NCI-H2029 treated with DMSO at 0.1 percent for 48 hours (cell line): ENCODE results near the gene CLIC3.

Experiments
- DNase-seq: peaks from one replicate; lab custom pipeline; 2025; lab: John Stamatoyannopoulos, UW

Gene CLIC3

DNA sequence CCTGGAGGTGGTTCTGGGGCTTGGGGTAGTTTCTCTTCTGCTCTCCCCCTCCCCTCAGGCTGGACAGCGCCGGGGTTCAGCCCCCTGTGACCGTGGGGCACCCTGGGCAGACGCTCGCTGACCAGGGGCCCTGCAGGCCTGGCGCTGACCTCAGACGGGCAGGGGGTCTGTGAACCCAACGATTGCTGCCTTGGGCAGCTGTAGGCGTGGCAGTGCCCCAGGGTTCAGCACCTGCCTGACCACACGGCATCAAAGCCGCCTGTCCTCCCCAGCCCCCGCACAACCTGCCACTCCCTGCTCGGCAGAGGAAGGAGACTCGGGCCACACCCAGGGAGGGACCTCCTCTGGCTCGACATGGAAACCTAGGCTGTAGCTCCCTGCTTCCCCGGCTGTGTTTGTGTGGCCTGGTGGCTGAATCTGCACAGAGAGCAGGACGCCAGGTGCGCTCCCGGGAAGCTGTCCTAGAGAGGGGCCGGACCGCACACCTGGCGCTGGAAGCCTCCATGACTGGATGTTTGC, 32.1 kb downstream of the CLIC3 start:
- no peak for DNase-seq

DNA sequence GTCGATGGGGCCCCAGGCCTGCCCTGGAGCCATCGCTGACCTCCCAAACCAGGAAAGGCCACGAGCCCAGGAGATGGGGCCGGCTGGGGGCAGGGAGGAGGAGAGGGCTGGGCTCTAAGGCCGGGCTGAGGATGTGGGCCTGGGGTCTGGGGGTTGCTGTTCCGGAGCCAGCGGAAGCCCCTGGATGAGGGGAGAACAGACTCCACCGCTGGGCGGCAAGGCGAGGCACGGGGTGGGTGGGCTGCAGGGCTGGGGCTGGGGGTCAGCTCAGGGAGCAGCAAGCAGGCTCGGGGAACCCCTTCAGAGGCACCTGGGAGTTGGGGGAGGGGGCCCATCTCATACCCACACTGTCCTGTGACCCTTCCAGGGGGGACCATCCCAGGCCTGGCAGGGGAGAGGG, 32.6 kb downstream of the CLIC3 start:
- no peak for DNase-seq

GRCh38 chr9:136963341-136963740, 33.0 kb downstream of the CLIC3 start:
- DNase-seq = no peak

GRCh38 chr9:136962701-136963248, 33.6 kb downstream of the CLIC3 start:
- no peak for DNase-seq

DNA sequence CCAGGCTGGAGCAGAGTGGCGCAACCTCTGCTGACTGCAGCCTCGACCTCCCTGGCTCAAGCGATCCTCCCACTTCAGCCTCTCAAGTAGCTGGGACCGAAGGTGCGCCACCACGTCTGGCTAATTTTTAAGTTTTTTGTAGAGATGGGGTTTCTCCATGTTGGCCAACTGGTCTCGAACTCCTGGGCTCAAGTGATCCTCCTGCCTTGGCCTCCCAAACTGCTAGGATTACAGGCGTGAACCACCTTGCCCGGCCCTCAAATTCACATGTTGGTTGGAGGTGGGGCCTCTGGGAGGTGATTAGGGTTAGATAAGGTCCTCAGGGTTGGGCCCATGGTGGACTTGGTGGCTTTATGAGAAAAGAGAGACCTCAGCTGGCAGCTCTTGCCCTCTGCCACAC, 34.2 kb downstream of the CLIC3 start:
- no peak for DNase-seq

GRCh38 chr9:136961279-136962065, 34.9 kb downstream of the CLIC3 start:
- DNase-seq = no peak

- no peak for DNase-seq
These were observed 35.5 kb downstream of the CLIC3 start for GRCh38 chr9:136960938-136961275.

GRCh38 chr9:136960212-136960937, 36.0 kb downstream of the CLIC3 start:
- DNase-seq = no peak

GRCh38 chr9:136958898-136959850, 37.2 kb downstream of the CLIC3 start:
- no peak for DNase-seq

- DNase-seq = no peak
These were observed 37.9 kb downstream of the CLIC3 start for GRCh38 chr9:136958473-136958872.

DNA sequence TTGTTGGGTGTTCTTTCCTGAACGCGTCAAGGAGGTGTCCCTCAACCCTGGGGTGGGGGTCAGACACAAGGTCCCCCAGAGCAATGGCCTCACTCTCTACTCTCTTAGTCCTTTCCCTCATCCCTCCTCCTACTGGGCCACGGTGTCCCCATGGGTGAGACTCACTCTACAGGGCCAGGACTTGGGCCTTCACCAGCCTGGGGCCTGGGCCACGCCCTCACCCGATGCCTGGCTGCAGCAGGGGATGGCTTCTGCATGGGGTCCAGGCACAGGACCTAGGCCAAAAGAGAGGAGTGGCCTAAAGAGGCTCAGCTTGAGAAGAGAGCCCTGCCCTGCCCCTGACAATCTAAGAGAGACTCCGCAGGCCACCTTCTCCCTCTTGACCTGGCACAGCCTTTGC, 38.5 kb downstream of the CLIC3 start:
- no peak for DNase-seq

- no peak for DNase-seq
These were observed 38.9 kb downstream of the CLIC3 start for GRCh38 chr9:136957461-136957860.

- DNase-seq = no peak
These were observed 39.8 kb downstream of the CLIC3 start for GRCh38 chr9:136956604-136957003.

DNA sequence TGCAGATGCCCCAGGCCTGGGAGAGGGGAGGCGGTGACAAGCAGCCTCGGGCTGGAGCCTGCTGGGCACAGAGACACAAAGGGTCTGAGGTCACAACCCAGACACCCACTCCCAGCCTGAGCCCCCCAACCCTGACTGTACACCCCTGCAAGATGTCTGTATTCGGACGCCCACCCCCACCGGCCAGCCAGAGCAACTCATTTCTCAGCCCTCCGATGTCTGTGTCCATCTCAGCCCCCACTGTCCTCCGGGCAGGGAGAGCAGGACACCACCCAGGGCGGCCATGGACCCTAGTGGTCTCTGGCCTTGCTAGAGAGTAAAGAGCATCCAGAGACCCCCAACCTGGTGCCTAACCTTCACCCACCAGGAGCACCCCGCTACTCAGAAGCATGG, 40.4 kb downstream of the CLIC3 start:
- no peak for DNase-seq

- DNase-seq = no peak
These were observed 41.0 kb downstream of the CLIC3 start for GRCh38 chr9:136955202-136955942.

GRCh38 chr9:136954270-136955083, 41.9 kb downstream of the CLIC3 start:
- no peak for DNase-seq

DNA sequence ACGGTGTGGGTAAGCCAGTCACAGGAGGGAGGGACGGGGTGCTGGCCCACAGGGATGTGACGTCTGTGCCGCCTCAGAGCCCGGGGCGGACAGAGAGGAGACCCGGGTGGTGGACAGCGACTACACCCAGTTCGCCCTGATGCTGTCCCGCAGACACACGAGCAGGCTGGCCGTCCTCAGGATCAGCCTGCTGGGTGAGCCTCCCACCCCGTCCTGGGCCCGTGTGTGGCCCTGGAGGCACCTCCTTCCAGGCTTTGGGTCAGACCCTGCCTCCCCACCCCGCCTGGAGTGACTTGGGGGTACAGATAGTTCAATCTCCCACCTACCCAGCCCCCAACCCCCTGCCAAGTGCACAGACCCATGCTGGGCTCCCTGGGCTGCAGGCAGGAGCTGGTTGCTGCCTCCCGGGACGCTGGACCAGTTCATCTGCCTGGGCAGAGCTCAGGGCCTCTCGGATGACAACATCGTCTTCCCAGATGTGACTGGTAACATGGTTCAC, 42.5 kb downstream of the CLIC3 start:
- DNase-seq = no peak

DNA sequence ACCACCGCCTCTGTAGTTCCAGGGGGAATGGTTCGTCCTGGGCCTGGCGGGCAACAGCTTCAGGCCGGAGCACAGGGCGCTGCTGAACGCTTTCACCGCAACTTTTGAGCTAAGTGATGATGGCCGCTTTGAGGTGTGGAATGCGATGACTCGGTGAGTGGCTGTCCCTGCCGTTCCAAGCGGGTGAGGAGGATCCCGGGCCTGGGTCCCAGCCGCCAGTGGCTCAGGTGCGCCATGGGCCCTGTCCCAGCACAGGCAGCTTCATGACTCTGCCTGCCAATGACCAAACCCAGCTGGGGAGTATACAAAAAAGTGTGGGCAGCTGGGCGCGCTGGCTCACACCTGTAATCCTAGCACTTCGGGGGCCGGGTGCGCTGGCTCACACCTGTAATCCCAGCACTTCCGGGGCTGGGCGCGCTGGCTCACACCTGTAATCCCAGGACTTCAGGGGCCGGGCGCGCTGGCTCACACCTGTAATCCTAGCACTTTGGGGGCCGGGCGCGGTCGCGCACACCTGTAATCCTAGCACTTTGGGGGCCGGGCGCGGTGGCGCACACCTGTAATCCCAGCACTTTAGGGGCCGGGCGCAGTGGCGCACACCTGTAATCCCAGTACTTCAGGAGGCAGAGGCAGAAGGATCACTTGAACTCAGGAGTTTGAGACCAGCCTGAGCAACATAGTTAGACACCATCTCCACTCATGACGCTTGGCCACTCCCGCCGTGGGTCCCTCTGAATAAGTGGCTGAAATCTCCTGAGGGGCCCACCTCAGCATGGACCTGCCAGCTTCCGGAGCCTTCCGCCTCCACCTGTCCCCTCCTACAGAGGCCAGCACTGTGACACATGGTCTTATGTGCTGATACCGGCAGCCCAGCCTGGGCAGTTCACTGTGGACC, 43.2 kb downstream of the CLIC3 start:
- no peak for DNase-seq

DNA sequence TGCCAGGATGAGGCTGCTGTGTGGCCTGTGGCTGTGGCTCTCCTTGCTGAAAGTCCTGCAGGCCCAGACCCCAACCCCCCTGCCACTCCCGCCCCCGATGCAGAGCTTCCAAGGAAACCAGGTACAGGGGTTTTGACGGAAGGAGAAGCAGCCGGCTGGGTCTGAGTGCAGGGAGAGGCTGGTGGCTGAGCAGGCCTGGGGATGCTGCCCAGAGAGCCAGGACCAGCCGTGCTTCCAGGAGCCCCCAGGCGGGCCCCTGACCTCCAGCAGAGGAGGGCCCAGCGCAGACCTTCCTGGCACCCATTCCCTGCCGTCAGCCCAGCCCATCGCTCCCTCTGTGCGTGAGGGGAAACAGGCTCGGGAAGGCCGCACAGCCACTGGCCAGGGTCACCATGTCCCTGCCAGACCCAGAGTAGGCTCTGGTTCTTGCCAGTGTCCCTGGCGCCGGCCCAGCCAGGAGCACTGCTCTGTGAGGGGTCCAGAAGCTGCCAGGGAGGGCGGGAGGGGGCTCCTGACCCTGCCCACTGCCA, 44.0 kb downstream of the CLIC3 start:
- no peak for DNase-seq
